ENCODE measurements around the gene AKR1B1. TPM values are rescaled to one million over a fixed set of nuclear protein-coding genes. Genes with fewer than 3 reads are reported as not detected.

Gene AKR1B1
- total RNA-seq, 2 experiments from 2014 or later, result 75.7 to 167 TPM

DNA sequence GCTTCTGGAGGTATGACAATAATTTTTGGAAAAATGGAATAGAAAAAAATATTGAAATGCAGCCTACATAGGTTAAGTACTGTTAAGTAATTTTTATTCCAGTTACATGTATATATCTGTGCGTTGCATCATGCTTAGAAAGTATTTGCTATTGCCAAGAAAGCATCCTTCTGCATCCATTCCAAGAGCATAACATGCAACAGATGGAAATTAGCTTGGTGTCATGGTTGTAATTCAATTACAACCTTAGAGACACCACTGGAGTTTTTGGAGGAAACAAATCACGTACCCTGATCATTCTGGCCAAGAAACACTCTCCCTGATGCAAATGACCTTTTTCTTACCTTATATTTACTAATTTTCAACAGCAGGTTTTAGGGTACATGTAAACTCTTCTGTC, 1.7 kb downstream of the AKR1B1 start:
- TF ChIP-seq, protein P1, sequence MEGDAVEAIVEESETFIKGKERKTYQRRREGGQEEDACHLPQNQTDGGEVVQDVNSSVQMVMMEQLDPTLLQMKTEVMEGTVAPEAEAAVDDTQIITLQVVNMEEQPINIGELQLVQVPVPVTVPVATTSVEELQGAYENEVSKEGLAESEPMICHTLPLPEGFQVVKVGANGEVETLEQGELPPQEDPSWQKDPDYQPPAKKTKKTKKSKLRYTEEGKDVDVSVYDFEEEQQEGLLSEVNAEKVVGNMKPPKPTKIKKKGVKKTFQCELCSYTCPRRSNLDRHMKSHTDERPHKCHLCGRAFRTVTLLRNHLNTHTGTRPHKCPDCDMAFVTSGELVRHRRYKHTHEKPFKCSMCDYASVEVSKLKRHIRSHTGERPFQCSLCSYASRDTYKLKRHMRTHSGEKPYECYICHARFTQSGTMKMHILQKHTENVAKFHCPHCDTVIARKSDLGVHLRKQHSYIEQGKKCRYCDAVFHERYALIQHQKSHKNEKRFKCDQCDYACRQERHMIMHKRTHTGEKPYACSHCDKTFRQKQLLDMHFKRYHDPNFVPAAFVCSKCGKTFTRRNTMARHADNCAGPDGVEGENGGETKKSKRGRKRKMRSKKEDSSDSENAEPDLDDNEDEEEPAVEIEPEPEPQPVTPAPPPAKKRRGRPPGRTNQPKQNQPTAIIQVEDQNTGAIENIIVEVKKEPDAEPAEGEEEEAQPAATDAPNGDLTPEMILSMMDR (conservative IDR thresholded peaks at IDR 0.05; ENCODE audit: low read length), result no peak
- no peak for TF ChIP-seq EZH2phosphoT487 (IDR thresholded peaks at IDR 0.05; ENCODE audit: borderline replicate concordance, low read depth, low read length)
- no peak overlapping the region for H3K27ac ChIP-seq (ENCODE audit: low read depth, low read length, poor library complexity, severe bottlenecking)
- H3K4me1 ChIP-seq (ENCODE audit: insufficient read depth, low read length, poor library complexity, severe bottlenecking), result peaks cover 29% of the 10 kb centered on the region
- H3K9me3 ChIP-seq (ENCODE audit: low read length), result no peaks in the 10 kb centered on the region
- no peak overlapping the region for H2AFZ ChIP-seq (ENCODE audit: low read length)
- no peak for DNase-seq (ENCODE audit: low spot score)
- ChIA-PET POLR2A (interaction anchor here (0.5 to 1.6 kb wide), 3 partner anchors 14 to 24 kb away, joined by 3 to 4 read pairs (median 3); no protein-coding TSS in a partner anchor), CTCF (ENCODE audit: unreplicated experiment) (interaction anchor here (0.6 kb wide), 1 partner anchor 1949 kb away, joined by 3 read pairs; no protein-coding TSS in a partner anchor)
- peaks cover 23% of the 10 kb centered on the region for H3K79me2 ChIP-seq (ENCODE audit: insufficient read depth, low read depth, low read length)
- peaks cover 27% of the 10 kb centered on the region for H3K36me3 ChIP-seq (ENCODE audit: insufficient read depth, low read length)
- peak overlapping the region; percentile 90 for H3K4me2 ChIP-seq (ENCODE audit: low read length)
- 0 out of 2 replicates have a peak, but pooled peaks cover 10% of the 10 kb centered on the region for H4K20me1 ChIP-seq (ENCODE audit: insufficient read depth, low read length)
- intact Hi-C loops (cut with micrococcal nuclease; ENCODE audit: unreplicated experiment), result loop anchor here (5.0 to 10.0 kb wide), 4 partner anchors 190 to 528 kb away; partner anchors contain the start of genes AGBL3 and BPGM
- TSS peak; percentile 56 for BruUV-seq (replicated peaks)
- no peaks in the 10 kb centered on the region for H3K9me2 ChIP-seq (ENCODE audit: insufficient read depth, low read length)
- H3K4me3 ChIP-seq (ENCODE audit: low read depth, low read length, poor library complexity, severe bottlenecking), result peak overlapping the region; percentile 96

DNA sequence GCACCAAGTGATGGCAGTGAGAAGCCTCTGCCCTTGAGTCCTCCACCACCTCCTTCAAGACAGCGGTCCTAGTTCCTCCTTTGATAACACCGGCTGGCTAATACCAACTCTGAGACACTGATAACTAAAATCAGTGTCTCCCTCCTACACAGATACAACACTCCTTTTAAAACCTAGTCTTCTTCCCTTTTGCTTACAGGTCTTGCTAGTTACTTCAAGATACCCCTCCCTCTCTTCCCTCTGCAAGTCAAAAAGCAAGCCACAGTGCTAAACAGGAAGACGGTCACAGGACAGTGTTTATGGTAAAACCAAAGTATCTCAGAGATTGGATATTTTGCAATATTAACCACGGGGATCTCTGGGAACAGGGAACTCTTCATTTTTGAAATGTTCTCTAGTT, 4.6 kb downstream of the AKR1B1 start:
- H3K36me3 ChIP-seq (ENCODE audit: insufficient read depth, low read length), result peaks cover 56% of the 10 kb centered on the region
- peaks cover 23% of the 10 kb centered on the region for H3K79me2 ChIP-seq (ENCODE audit: insufficient read depth, low read depth, low read length)
- H3K4me2 ChIP-seq (ENCODE audit: low read length), result peak overlapping the region; percentile 12; the same call in 1 of the 2 replicates
- POLR2A ChIA-PET, result no interaction called here
- peaks cover 21% of the 10 kb centered on the region for H3K4me1 ChIP-seq (ENCODE audit: insufficient read depth, low read length, poor library complexity, severe bottlenecking)
- H4K20me1 ChIP-seq (ENCODE audit: insufficient read depth, low read length), result 0 out of 2 replicates have a peak, but pooled peaks cover 10% of the 10 kb centered on the region
- H3K4me3 ChIP-seq (ENCODE audit: low read depth, low read length, poor library complexity, severe bottlenecking), result no peak overlapping the region
- CTCF ChIA-PET (ENCODE audit: unreplicated experiment), result no interaction called here
- intact Hi-C loops (cut with micrococcal nuclease; ENCODE audit: unreplicated experiment), result loop anchor here (10.0 kb wide), 2 partner anchors 409 to 531 kb away; partner anchors contain the start of gene AGBL3
- no peak for DNase-seq (ENCODE audit: low spot score)
- no peak overlapping the region for H2AFZ ChIP-seq (ENCODE audit: low read length)
- H3K9me3 ChIP-seq (ENCODE audit: low read length), result no peaks in the 10 kb centered on the region
- no peaks in the 10 kb centered on the region for H3K9me2 ChIP-seq (ENCODE audit: insufficient read depth, low read length)
- TF ChIP-seq, protein P1 (conservative IDR thresholded peaks at IDR 0.05; ENCODE audit: low read length), result no peak
- TF ChIP-seq EZH2phosphoT487 (IDR thresholded peaks at IDR 0.05; ENCODE audit: borderline replicate concordance, low read depth, low read length), result no peak
- no TSS peak for BruUV-seq (replicated peaks)
- no peak overlapping the region for H3K27ac ChIP-seq (ENCODE audit: low read depth, low read length, poor library complexity, severe bottlenecking)

DNA sequence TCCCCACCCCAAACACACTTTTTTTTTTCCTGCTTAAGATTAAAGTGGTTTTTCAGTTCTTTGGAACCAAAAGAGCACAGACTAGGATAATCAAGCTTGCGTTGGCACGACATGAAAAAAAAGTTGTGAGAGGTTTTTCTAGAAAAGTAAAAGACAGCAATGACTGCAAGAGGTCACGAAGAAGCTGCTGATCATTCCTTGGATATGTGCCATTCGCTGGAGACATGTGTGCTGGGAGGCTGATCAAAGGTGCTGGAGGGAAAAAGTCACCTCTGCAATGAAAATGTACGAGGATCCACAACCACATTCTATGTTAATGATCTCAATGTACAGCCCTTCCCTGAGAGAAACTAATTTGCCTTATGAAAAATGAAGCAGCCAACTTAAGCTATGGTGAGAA, 5.4 kb downstream of the AKR1B1 start:
- H3K27ac ChIP-seq (ENCODE audit: low read depth, low read length, poor library complexity, severe bottlenecking), result no peak overlapping the region
- no peak overlapping the region for H3K4me2 ChIP-seq (ENCODE audit: low read length)
- H2AFZ ChIP-seq (ENCODE audit: low read length), result no peak overlapping the region
- TF ChIP-seq, protein P1 (conservative IDR thresholded peaks at IDR 0.05; ENCODE audit: low read length), result no peak
- no peak for TF ChIP-seq EZH2phosphoT487 (IDR thresholded peaks at IDR 0.05; ENCODE audit: borderline replicate concordance, low read depth, low read length)
- peaks cover 62% of the 10 kb centered on the region for H3K36me3 ChIP-seq (ENCODE audit: insufficient read depth, low read length)
- DNase-seq (ENCODE audit: low spot score), result no peak
- H3K4me1 ChIP-seq (ENCODE audit: insufficient read depth, low read length, poor library complexity, severe bottlenecking), result peaks cover 21% of the 10 kb centered on the region
- intact Hi-C loops (cut with micrococcal nuclease; ENCODE audit: unreplicated experiment), result loop anchor here (10.0 kb wide), 2 partner anchors 409 to 531 kb away; partner anchors contain the start of gene AGBL3
- POLR2A ChIA-PET, result interaction anchor here (0.8 kb wide), 1 partner anchor 17 kb away, joined by 3 read pairs; no protein-coding TSS in a partner anchor
- peaks cover 23% of the 10 kb centered on the region for H3K79me2 ChIP-seq (ENCODE audit: insufficient read depth, low read depth, low read length)
- CTCF ChIA-PET (ENCODE audit: unreplicated experiment), result no interaction called here
- H3K4me3 ChIP-seq (ENCODE audit: low read depth, low read length, poor library complexity, severe bottlenecking), result no peak overlapping the region
- 0 out of 2 replicates have a peak, but pooled peaks cover 10% of the 10 kb centered on the region for H4K20me1 ChIP-seq (ENCODE audit: insufficient read depth, low read length)
- BruUV-seq (replicated peaks), result no TSS peak
- H3K9me3 ChIP-seq (ENCODE audit: low read length), result no peaks in the 10 kb centered on the region
- no peaks in the 10 kb centered on the region for H3K9me2 ChIP-seq (ENCODE audit: insufficient read depth, low read length)

Data from OCI-LY7 (cell line).